ENCODE measurements around the gene CRYBG1. TPM values are rescaled to one million over a fixed set of nuclear protein-coding genes. Genes with fewer than 3 reads are reported as not detected.

The CRYBG1 gene
- total and polyA plus RNA-seq, 2 donors (not counting 1 experiment from before 2014, with no cell fraction given): 9.6 to 47.0 TPM

DNA sequence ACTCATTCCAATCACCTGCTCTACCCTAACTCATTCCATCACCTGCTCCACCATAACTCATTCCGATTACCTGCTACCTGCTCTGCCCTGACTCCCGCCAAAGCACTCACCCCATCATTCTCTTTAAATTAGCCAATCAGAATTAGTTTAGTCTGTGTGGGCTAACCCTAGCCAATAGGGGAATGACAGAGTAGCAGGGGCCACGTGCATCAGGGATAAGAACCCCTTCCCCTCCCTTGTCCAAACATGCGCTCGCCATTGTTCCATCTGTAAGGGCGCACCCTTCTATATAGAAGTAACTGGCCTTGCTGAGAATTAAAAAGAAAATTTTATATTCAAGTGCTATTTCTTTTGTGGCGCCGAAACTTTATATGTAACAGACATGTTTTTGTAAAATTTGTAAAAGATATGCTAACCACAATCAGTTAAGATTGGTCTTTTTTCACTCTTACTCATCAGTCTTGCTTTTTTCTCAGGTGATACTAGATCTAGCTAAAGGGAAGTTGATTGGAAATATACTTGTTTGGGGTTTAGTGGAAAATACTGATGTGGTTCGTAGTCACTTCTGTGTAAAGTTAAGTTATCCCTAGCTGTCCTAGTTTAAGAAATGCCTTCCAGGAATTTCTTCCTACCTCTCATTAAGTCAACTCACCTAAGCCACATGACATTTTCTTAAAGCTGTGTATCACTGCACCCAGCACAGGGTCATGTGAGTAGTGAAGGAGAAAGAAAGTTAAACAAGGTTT lies 252.3 kb downstream of the CRYBG1 start:
- Mint-ChIP-seq H3K27ac (peak overlapping the region; percentile 67), H3K4me3 (no peak overlapping the region)
- peaks cover 1 to 8% of the 10 kb centered on the region in 2 experiments for H3K36me3 ChIP-seq (replicated peaks in 1 of 2; ENCODE audit: control extremely low read depth in 1 of 2, control insufficient read depth in 1 of 2, extremely low read depth in 1 of 2, insufficient read depth in 2 of 2, low read length in 1 of 2)

DNA sequence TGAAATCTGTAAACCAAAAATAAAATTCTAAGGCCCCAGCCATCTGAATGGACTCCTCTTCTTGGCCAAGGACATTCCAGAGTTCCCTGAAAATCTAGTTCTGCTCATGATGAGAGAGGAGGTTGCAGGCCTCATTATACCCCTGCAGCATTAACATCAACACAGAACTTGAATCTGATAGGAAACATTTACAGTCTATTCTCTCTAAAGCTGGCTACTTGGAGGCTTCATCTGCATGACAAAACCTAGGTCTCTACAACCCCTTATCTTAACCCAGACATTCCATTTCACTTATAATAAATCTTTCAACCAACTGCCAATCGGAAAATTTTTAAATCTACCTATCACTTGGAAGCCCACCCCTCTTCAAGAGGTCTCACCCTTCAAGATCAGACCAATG lies 253.1 kb downstream of the CRYBG1 start:
- Histone ChIP-seq H3K4me2 (replicated peaks; ENCODE audit: low read depth, low read length, poor library complexity, severe bottlenecking) (peak overlapping the region; percentile 16), H3K4me3 (ENCODE audit: control extremely low read depth in 1 of 5, extremely low read depth in 1 of 5, insufficient read depth in 1 of 5, low read depth in 2 of 5, low read length in 4 of 5) (no peak overlapping the region), H3K36me3 (replicated peaks in 1 of 2; ENCODE audit: control extremely low read depth in 1 of 2, control insufficient read depth in 1 of 2, extremely low read depth in 1 of 2, insufficient read depth in 2 of 2, low read length in 1 of 2) (peaks cover 1 to 8% of the 10 kb centered on the region in 2 experiments), H4K20me1 (ENCODE audit: control insufficient read depth, insufficient read depth, low read length, poor library complexity, severe bottlenecking) (no peaks in the 10 kb centered on the region), H3K4me1 (ENCODE audit: control insufficient read depth in 2 of 2, insufficient read depth in 2 of 2, low read length in 2 of 2) (peaks cover 41 to 47% of the 10 kb centered on the region in 2 donors), H3K27ac (ENCODE audit: low read length in 2 of 2) (peak overlapping the region in 1 of 2 donors; percentile 53), H2AFZ (ENCODE audit: insufficient read depth, low read depth, low read length, poor library complexity, severe bottlenecking) (no peak overlapping the region), H3K9me3 (ENCODE audit: control extremely low read depth in 1 of 3, control insufficient read depth in 2 of 3, insufficient read depth in 1 of 3, low read length in 2 of 3) (no peaks in the 10 kb centered on the region), H3K79me2 (ENCODE audit: control insufficient read depth, insufficient read depth, low read length) (peaks cover 13% of the 10 kb centered on the region), H3K9ac (ENCODE audit: low read length) (no peak overlapping the region), H3K27me3 (replicated peaks in 1 of 4; ENCODE audit: control extremely low read depth in 1 of 4, control insufficient read depth in 3 of 4, insufficient read depth in 4 of 4, low read length in 3 of 4) (no peaks in the 10 kb centered on the region)
- no CpG with 5 or more reads among the region's 1 CpG for WGBS (ENCODE audit: insufficient coverage)
- Mint-ChIP-seq H3K4me3 (no peak overlapping the region), H3K27me3 (no peaks in the 10 kb centered on the region), H3K4me1 (peaks cover 63% of the 10 kb centered on the region), H3K27ac (peak overlapping the region; percentile 83), H3K9me3 (ENCODE audit: insufficient read depth) (no peaks in the 10 kb centered on the region)
- ChIA-PET CTCF (interaction anchor here (1.3 to 9.1 kb wide), 3 partner anchors 9 to 366 kb away, joined by 3 to 229 read pairs (median 75); no protein-coding TSS in a partner anchor), POLR2A (no interaction called here)
- DNase-seq (no peak), ATAC-seq (ENCODE audit: low read depth) (no peak)
- intact Hi-C loops (cut with micrococcal nuclease): no loop called here
- no peak for TF ChIP-seq EZH2 (IDR thresholded peaks at IDR 0.05; ENCODE audit: borderline replicate concordance, insufficient read depth, low read depth, low read length, poor library complexity, severe bottlenecking)
- TF ChIP-seq, protein P1, sequence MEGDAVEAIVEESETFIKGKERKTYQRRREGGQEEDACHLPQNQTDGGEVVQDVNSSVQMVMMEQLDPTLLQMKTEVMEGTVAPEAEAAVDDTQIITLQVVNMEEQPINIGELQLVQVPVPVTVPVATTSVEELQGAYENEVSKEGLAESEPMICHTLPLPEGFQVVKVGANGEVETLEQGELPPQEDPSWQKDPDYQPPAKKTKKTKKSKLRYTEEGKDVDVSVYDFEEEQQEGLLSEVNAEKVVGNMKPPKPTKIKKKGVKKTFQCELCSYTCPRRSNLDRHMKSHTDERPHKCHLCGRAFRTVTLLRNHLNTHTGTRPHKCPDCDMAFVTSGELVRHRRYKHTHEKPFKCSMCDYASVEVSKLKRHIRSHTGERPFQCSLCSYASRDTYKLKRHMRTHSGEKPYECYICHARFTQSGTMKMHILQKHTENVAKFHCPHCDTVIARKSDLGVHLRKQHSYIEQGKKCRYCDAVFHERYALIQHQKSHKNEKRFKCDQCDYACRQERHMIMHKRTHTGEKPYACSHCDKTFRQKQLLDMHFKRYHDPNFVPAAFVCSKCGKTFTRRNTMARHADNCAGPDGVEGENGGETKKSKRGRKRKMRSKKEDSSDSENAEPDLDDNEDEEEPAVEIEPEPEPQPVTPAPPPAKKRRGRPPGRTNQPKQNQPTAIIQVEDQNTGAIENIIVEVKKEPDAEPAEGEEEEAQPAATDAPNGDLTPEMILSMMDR (IDR thresholded peaks at IDR 0.05): no peak

More for the DNA sequence above, 252.3 kb downstream of the CRYBG1 start:
- WGBS (ENCODE audit: insufficient coverage): 100% methylated on average over 1 of the region's 9 CpGs
- ChIA-PET POLR2A (no interaction called here), CTCF (interaction anchor here (0.8 to 9.1 kb wide), 7 partner anchors 10 to 367 kb away, joined by 3 to 229 read pairs (median 4); partner anchors contain the start of genes QRSL1 and RTN4IP1)
- H3K9ac ChIP-seq (ENCODE audit: low read length): no peak overlapping the region
- H2AFZ ChIP-seq (ENCODE audit: insufficient read depth, low read depth, low read length, poor library complexity, severe bottlenecking): no peak overlapping the region
- peaks cover 45 to 54% of the 10 kb centered on the region in 2 donors for H3K4me1 ChIP-seq (ENCODE audit: control insufficient read depth in 2 of 2, insufficient read depth in 2 of 2, low read length in 2 of 2)
- peaks cover 63% of the 10 kb centered on the region for H3K4me1 Mint-ChIP-seq
- H3K27me3 ChIP-seq (replicated peaks in 1 of 4; ENCODE audit: control extremely low read depth in 1 of 4, control insufficient read depth in 3 of 4, insufficient read depth in 4 of 4, low read length in 3 of 4): no peaks in the 10 kb centered on the region
- DNase-seq (no peak), ATAC-seq (ENCODE audit: low read depth) (no peak)
- no peaks in the 10 kb centered on the region for H4K20me1 ChIP-seq (ENCODE audit: control insufficient read depth, insufficient read depth, low read length, poor library complexity, severe bottlenecking)
- H3K4me2 ChIP-seq (replicated peaks; ENCODE audit: low read depth, low read length, poor library complexity, severe bottlenecking): peak overlapping the region; percentile 16
- intact Hi-C loops (cut with micrococcal nuclease): no loop called here
- no peaks in the 10 kb centered on the region for H3K27me3 Mint-ChIP-seq
- H3K27ac ChIP-seq (ENCODE audit: low read length in 2 of 2): peak overlapping the region in 1 of 2 donors; percentile 53
- TF ChIP-seq, protein P1 (IDR thresholded peaks at IDR 0.05): no peak
- no peak for TF ChIP-seq EZH2 (IDR thresholded peaks at IDR 0.05; ENCODE audit: borderline replicate concordance, insufficient read depth, low read depth, low read length, poor library complexity, severe bottlenecking)
- H3K4me3 ChIP-seq (ENCODE audit: control extremely low read depth in 1 of 5, extremely low read depth in 1 of 5, insufficient read depth in 1 of 5, low read depth in 2 of 5, low read length in 4 of 5): no peak overlapping the region
- no peaks in the 10 kb centered on the region for H3K9me3 Mint-ChIP-seq (ENCODE audit: insufficient read depth)
- H3K9me3 ChIP-seq (ENCODE audit: control extremely low read depth in 1 of 3, control insufficient read depth in 2 of 3, insufficient read depth in 1 of 3, low read length in 2 of 3): no peaks in the 10 kb centered on the region
- peaks cover 15% of the 10 kb centered on the region for H3K79me2 ChIP-seq (ENCODE audit: control insufficient read depth, insufficient read depth, low read length)

Data from B cell (primary cell).